GM15510 (cell line): ENCODE measurements around the gene WNK2.

Experiments
- POLR2A ChIP-seq: IDR thresholded peaks from 3 replicates; pipeline ENCODE4 v1.6.1; 2011; ENCODE audit warnings: borderline replicate concordance; ENCODE audit not compliant: insufficient read length; ENCODE audit errors: extremely low read depth

Gene WNK2

DNA sequence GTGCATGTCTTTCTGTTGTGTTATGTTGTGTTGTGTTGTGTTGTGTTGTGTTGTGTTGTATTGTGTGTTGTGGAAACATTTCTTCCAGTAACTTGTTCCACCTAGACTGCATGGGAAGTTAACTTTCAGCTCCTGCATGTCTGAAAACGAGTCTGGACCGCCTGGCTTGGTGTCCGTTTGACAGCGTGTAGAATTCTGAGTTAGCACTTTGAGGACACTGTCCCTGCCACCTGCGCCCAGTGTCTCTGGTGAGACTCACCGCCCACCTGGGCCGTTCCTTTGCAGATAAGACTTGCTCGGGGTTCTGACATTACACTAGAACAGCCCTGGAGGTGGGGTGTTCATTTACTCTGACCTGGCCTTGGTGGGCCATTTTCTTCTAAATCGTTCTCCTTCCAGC lies 42.0 kb downstream of the WNK2 start:
- TF ChIP-seq POLR2A: no peak

DNA sequence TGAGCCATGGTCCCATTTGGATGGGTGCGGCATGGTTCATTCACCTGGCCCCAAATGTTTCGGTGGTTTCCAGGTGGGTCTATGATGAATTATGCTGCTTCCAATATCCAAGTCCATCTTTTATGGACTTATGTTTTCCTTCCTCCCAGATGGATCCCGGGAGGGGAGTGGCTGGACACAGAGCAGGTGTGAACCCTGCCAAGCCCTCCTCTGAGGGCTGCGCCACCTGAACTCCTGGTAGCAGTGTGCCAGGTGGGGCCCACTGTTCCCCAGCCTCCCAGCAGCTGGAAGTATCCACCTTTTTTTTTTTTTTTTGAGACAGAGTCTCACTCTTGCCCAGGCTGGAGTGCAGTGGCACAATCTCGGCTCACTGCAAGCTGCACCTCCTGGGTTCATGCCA lies 42.9 kb downstream of the WNK2 start:
- no peak for TF ChIP-seq POLR2A

DNA sequence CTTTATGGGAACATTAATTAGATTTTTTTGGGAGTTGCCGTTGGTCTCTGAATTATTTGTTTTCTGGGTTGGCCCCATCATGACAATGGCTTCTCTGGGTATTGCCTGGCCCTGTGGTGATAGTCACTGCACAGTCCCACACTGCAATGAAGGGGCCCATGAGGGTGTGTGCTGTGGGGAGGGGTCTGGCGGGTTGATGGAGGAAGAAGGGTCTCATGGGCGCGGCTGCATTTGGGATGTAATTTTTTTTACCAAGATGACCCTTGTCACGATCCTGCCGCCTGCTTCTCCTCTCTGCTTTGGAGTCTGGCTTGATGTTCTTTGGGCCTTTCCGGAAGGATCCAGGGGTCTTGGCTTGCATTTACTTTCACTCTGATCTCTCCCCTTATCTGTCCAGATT lies 44.1 kb downstream of the WNK2 start:
- no peak for TF ChIP-seq POLR2A

DNA sequence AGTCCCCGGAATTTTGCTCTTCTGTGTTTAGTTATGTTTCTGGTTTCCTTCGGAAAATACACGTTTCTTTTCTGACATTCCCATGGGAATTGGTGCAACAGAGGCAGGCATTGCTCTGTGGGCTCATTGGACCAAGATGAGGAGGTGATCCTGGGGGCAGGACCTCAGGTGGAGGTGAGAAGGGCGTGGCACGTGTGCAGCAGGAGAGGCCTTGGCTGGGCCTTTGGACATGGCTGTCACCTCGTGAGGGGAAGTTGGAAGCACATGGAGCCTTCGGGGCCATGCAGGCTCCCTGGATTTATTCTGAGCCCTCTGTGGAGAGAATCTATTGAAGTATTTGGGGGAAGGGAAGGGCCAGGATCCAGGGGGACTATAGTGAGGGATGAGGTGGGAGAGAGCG lies 44.5 kb downstream of the WNK2 start:
- no peak for TF ChIP-seq POLR2A

DNA sequence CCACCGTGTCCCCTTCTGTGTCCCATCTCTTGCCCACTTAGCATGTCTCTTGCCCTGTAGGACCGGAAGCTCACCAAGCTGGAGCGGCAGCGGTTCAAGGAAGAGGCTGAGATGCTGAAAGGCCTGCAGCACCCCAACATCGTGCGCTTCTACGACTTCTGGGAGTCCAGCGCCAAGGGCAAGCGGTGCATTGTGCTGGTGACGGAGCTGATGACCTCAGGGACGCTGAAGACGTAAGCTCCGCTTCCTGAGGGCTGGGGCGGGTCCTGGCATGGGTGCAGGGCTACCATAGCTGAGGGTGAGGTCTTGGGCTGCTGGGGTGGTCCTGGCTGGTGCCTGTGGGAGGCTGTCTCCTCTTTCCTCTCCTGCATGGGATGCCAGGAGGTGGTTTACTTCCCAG lies 45.7 kb downstream of the WNK2 start:
- TF ChIP-seq POLR2A: no peak

DNA sequence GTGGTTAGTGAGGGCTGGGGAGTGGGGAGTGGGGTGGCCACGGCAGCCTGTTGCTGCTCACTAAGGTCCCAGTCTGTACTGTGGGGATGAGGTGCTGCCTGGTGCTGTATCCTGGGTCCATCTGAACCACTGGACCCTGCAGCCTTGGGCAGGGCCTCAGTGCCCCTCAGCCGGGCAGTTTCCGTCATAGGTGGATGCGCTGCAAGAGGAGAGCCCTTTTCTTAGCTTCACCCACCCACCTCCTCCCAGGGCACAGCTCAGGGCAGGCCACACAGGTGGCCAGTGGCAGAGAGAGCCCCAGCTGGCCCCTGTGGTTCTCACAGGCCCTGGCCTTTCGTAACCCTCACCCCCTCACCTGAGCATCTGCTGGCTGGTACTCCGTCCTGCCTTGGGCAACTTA lies 46.2 kb downstream of the WNK2 start:
- TF ChIP-seq POLR2A: no peak

DNA sequence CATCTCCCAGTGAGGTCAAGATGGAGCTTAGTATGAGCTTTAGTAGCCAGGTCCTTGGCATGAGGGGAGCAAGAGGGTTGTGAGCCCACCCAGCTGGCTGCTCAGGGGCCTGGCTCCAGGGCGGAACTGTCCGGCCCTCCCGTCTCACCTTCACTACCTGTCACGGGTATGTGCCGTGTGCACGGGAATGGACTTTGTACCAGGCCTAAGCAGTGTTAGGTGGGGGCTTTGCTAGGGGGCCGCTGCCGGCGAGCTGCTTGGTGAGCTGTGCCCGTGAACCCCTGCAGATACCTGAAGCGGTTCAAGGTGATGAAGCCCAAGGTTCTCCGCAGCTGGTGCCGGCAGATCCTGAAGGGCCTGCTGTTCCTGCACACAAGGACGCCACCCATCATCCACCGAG lies 46.7 kb downstream of the WNK2 start:
- TF ChIP-seq POLR2A: no peak

DNA sequence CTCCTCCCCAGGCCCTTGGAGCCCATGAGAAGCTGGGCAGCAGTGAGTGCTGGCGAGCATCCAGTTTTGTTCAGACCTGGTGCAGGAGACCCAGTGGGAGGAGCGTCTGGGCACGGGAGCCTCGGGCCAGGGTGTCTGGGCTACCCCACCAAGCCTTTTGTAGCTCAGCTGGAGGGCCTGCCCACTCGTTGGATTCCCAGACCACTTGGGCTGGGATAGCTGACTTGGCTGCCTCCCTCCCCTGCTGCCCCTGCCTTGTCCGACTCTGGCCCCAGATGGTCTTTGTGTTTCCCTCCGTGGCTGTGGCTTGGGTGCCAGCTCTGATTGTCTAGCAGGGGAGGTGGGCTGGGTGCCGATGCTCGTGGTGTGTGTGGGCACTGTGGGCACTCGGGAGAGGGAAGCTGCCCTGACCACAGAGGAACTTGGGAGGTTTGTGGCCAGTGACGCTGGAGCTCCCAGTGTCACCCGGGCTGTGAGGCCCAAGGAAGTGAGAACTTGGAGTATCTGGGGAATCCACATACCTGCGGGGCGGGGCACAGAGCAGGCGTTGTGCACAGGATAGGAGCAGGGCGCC lies 47.3 kb downstream of the WNK2 start:
- TF ChIP-seq POLR2A: no peak

DNA sequence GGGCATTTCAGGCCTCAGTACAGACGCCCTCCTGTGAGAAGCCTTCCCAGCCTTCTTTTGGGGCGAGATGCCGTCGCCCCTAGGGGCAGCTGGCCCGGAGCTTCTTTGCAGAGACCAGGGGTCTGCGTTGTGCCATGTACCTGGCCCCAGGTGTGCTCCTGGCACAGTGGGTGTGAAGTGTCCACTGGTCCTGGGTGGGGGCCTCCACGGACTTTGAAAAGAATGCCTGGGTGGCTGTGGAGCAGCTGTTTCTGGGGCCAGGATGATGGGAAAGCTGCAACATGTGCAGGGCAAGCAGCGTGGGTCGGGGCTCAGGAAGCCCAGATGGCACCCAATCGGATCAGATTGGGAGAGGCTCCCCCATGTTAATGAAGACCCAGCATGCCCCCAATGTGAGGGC lies 47.8 kb downstream of the WNK2 start:
- TF ChIP-seq POLR2A: no peak

DNA sequence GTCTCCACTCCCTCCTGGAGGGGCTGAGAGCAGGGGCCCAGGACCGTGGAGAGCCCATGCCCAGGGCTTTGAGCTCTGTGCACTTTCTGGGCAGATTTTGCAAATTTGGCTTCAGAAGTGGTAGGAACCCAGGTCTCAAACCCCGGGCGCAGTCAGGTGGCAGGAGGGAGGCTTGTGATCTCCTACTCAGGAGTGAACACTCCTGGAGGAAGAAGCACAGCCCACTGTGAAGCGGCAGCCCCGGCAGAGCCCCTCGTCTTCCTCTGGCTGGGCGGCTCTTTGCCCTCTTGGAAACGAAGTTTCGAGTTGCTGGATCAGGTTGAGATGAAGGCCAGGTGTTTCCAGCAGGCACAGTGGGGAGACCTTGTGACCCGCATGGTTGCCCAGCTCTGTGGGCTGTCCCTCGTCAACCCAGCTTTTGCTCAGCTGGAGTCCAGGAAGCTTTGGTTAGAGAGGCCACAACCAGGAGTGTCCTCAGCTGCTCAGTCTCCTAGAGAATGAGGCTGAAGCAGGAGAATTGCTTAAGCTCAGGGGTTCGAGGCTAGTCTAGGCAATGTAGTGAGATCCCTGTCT lies 48.5 kb downstream of the WNK2 start:
- TF ChIP-seq POLR2A: no peak

DNA sequence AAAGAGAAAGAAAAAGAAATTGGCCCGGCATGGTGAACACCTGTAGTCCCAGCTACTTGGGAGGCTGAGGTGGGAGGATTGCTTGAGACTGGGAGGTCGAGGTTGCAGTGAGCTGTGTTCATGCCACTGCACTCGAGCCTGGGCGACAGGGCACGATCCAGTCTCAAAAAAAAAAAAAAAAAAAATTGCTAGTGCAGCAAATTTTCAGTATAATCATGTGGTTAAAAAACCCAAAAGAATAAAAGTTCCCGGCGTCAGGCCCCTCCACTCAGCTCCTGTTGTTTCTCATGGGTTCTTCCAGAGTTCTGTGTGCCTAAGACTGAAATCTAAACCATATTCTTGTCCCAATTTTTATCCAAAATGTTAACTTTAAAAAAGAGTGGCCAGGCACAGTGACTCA lies 49.1 kb downstream of the WNK2 start:
- TF ChIP-seq POLR2A: no peak

DNA sequence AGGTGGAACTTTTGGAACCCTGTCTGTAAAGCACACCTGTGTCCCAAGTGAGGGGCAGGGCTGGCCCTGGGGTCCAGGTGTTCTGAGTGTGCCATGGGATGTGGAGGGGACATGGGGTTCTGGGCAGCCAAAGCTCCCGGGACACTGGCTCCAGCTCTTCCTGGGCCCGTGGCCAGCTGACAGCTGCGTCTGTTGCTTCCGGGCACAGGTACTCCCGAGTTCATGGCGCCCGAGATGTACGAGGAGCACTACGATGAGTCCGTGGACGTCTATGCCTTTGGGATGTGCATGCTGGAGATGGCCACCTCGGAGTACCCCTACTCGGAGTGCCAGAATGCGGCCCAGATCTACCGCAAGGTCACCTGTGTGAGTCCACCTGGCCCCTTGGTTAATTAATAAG lies 50.7 kb downstream of the WNK2 start:
- no peak for TF ChIP-seq POLR2A

DNA sequence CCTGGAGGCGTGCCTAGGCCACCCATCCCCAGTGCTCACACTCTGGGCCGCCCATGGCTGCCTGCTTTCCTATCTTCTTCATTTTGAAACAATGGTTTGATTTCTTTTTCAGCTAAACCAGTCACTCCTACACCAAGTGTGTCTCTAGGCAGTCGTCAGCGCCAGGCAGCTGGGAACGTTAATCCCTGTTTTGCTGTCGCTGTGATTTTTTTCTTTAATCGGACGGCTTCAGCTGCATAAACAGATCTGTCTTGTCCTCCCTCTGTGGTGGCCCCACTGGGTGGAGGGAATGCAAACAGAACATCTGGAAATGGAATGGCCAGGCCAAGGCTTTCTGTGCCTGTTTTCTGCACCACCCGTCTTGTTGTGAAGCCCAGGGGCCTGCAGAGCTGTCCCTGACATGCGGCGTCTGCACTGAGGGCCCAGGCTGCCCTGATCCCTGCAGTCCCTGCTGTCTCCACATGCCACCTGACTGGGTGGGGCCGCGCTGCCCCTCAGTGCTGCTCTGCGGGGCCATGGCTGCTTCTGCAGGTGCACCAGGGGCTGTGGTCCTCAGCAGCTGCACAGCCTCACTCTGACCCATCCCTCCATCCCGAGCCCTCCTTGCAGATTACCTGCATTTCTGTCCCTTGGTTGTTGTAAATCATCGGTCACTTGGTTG lies 51.5 kb downstream of the WNK2 start:
- no peak for TF ChIP-seq POLR2A

DNA sequence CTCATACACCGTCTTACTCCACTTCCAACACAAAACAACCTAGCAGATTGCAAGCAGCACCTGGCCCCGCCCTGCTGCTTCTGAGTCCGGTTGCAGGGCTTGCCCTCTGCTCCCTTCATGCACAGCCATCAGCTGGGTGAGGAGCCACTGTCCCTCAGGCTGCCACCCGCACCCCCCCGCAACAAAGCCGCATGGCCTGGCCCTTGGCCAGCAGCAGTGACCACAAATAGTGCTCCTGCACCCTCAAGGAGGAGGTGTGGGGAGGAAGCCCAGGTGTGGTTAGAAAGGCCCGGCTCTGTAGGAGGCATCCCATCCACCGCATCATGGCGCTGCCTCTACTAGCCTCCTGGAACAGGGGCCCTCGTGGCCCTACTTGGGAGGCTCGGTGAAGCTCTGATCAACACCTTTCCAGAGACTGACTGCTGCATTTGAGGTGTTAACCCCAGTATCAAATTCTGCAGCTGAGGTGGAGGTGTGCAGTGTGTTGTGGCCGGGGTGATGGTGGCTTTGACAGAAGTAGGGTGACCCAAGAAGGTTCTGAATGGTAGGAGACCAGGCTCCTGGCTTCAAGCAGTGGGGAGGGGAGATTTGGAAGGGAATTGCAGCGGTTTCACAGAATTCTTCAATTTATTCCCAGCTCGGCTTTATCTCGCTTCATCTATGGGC lies 52.7 kb downstream of the WNK2 start:
- no peak for TF ChIP-seq POLR2A

DNA sequence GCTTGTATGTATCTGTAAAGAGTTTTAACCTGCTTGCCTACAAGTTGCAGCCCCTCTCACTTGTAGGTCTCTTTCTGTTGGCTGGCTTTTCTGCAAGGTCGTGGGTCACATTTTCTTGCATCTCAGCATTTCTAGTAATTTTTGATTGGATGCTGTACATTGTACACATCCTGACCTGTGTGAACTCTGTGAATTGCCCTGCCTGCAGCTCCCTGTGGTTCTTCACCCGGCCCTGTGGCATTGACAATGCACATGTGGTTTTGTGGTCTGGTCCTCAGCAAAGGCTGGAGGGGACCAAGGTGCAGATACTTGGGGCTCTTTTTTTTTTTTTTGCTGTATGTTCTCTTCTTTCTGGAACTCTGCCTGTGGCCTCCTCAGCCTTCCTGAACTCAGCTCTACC lies 53.6 kb downstream of the WNK2 start:
- no peak for TF ChIP-seq POLR2A
